Measurements from ENCODE around the gene PRKG2.

DNA sequence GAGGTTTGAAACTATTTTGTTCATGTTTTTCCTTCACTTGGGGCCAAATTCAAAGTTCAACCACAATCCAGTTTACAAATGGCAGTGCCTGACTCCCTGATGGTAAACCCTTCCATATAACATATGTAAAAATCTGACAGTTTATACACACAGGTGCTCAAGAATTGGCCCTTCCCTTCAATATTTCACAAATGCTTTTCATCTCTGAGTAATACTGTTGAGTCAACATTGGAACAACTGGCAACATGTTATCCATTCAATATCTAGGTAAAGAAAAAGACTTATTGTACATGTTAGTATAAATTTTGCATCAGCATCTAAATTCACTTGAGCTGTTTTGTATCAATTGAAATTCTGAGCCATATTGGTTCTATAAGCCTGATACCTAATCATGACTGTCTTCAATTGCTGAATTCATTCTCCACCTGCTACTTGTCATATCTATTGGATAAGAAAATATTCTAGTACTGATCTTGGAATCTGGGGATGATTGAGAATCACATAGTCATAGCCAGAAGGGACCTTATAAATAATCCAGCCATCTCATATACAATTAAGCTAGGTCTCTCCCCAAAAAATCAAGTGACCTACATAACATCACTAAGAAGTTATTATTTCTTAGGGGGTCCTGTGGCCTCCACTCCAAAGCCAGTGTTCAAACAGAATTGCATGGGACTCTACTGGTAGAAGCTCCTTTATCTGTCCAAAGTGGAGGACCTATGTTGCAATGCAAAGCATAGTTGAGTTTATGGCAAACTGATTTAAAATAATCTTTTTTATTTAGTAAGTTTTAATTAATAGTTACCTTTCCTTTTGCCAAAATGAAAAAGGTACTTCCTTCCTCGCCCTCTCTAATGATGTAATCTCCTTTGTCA, 61.9 kb downstream of the PRKG2 start:
- TF ChIP-seq POLR2A (IDR thresholded peaks at IDR 0.05) (no peak), POLR2AphosphoS5 (IDR thresholded peaks at IDR 0.05) (no peak)
- TF ChIP-seq, protein P1, sequence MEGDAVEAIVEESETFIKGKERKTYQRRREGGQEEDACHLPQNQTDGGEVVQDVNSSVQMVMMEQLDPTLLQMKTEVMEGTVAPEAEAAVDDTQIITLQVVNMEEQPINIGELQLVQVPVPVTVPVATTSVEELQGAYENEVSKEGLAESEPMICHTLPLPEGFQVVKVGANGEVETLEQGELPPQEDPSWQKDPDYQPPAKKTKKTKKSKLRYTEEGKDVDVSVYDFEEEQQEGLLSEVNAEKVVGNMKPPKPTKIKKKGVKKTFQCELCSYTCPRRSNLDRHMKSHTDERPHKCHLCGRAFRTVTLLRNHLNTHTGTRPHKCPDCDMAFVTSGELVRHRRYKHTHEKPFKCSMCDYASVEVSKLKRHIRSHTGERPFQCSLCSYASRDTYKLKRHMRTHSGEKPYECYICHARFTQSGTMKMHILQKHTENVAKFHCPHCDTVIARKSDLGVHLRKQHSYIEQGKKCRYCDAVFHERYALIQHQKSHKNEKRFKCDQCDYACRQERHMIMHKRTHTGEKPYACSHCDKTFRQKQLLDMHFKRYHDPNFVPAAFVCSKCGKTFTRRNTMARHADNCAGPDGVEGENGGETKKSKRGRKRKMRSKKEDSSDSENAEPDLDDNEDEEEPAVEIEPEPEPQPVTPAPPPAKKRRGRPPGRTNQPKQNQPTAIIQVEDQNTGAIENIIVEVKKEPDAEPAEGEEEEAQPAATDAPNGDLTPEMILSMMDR (IDR thresholded peaks at IDR 0.05), result no peak
